T-helper 9 cell (primary cell): Measurements from ENCODE around the gene TSPAN9.

Experiments used
- DNase-seq: peaks from one replicate; pipeline ENCODE4 v3.0.0-alpha.2; 2020

The TSPAN9 gene

GRCh38 chr12:3213768-3214167 lies 136.6 kb downstream of the TSPAN9 start:
- DNase-seq, result no peak

GRCh38 chr12:3214526-3215365 lies 137.6 kb downstream of the TSPAN9 start:
- DNase-seq, result no peak

GRCh38 chr12:3215410-3215975 lies 138.3 kb downstream of the TSPAN9 start:
- no peak for DNase-seq

GRCh38 chr12:3216097-3216496 lies 138.9 kb downstream of the TSPAN9 start:
- DNase-seq, result no peak

- no peak for DNase-seq
Observed at GRCh38 chr12:3216726-3217682, 139.8 kb downstream of the TSPAN9 start.

GRCh38 chr12:3217683-3218079 lies 140.5 kb downstream of the TSPAN9 start:
- no peak for DNase-seq

GRCh38 chr12:3218228-3219171 lies 141.3 kb downstream of the TSPAN9 start:
- no peak for DNase-seq

- no peak for DNase-seq
Observed at GRCh38 chr12:3219233-3219632, 142.1 kb downstream of the TSPAN9 start.

- no peak for DNase-seq
Observed at GRCh38 chr12:3220382-3221321, 143.5 kb downstream of the TSPAN9 start.

GRCh38 chr12:3222306-3222705 lies 145.1 kb downstream of the TSPAN9 start:
- no peak for DNase-seq

GRCh38 chr12:3222979-3223378 lies 145.8 kb downstream of the TSPAN9 start:
- DNase-seq, result no peak

- DNase-seq, result no peak
Observed at GRCh38 chr12:3223601-3224529, 146.7 kb downstream of the TSPAN9 start.

- DNase-seq, result no peak
Observed at GRCh38 chr12:3224530-3224903, 147.3 kb downstream of the TSPAN9 start.

GRCh38 chr12:3225154-3225795 lies 148.1 kb downstream of the TSPAN9 start:
- no peak for DNase-seq

GRCh38 chr12:3225796-3226180 lies 148.6 kb downstream of the TSPAN9 start:
- DNase-seq, result no peak

- DNase-seq, result no peak
Observed at GRCh38 chr12:3226264-3226663, 149.1 kb downstream of the TSPAN9 start.

- DNase-seq, result no peak
Observed at GRCh38 chr12:3227076-3227975, 150.1 kb downstream of the TSPAN9 start.

GRCh38 chr12:3228552-3228951 lies 151.4 kb downstream of the TSPAN9 start:
- DNase-seq, result no peak
